D721Med (cell line): ENCODE results near the gene TFPT.

Source experiments
- DNase-seq: peaks from one replicate; pipeline ENCODE4 v3.0.0; 2011; ENCODE audit warnings: low spot score; ENCODE audit not compliant: insufficient read length
- FAIRE-seq: peaks from 2 replicates; lab custom pipeline; 2011; peaks lifted over from hg19 to GRCh38; lab: Jason Lieb, UNC
- TF ChIP-seq, protein P1 (sequence below): IDR thresholded peaks from 2 replicates; pipeline ENCODE4 v1.5.1; 2012; ENCODE audit warnings: mild to moderate bottlenecking, control low read depth; ENCODE audit not compliant: insufficient read depth; ENCODE audit errors: missing control alignments

The TFPT gene, protein sequence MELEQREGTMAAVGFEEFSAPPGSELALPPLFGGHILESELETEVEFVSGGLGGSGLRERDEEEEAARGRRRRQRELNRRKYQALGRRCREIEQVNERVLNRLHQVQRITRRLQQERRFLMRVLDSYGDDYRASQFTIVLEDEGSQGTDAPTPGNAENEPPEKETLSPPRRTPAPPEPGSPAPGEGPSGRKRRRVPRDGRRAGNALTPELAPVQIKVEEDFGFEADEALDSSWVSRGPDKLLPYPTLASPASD

DNA sequence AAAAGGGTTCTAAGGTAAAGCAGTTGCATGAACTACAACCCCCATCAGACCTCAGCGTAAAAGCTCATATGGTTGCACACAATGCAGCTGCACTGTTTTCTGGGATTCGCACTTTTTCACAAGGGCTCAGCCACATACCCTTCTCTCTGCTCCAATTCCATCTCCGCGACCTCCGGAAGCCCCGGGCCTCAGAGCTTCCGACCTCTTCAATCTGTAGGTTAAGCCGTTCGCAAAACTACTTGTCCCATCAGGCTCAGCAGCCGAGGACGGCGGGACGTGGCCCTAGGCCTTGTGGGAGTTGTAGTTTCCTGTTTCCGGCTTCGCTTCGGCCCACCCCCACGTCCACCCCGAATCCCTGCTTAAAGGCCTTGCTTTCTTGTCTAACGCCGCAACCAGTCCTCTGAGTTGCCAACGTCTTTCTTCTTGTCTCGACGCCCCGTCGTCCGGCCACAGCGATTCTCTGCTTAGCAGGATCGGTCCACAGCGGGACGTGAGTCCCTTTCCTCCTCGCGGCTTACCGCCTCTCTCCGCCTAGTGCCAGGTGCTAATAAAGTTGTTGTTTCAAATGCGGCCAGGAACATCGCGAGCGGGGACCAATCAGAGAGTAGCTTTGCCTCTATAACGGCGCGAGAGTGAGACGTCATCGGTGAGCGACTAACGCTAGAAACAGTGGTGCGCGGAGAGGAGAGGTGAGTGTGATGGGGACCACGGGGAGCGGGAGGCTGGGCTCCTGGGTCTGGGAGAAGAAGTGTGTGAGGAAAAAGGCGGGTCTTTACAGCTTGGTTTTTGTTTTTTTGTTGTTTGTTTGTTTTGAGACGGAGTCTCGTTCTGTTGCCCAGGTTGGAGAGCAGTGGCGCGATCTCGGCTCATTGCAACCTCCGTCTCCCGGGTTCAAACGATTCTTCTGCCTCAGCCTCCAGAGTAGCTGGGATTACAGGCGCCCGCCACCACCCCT lies at the start of gene TFPT, which contains the start of gene PRPF31:
TFPT (minus strand) TSS at position 549 of the 955 bp plus-strand sequence; CDS start at position 161, 388 bp downstream.
PRPF31 (plus strand) TSS at position 646 of the 955 bp plus-strand sequence. CDS start 2,525 bp downstream, outside the sequence.
- FAIRE-seq (no peak), DNase-seq (peak; percentile 98)
- TF ChIP-seq, protein P1, sequence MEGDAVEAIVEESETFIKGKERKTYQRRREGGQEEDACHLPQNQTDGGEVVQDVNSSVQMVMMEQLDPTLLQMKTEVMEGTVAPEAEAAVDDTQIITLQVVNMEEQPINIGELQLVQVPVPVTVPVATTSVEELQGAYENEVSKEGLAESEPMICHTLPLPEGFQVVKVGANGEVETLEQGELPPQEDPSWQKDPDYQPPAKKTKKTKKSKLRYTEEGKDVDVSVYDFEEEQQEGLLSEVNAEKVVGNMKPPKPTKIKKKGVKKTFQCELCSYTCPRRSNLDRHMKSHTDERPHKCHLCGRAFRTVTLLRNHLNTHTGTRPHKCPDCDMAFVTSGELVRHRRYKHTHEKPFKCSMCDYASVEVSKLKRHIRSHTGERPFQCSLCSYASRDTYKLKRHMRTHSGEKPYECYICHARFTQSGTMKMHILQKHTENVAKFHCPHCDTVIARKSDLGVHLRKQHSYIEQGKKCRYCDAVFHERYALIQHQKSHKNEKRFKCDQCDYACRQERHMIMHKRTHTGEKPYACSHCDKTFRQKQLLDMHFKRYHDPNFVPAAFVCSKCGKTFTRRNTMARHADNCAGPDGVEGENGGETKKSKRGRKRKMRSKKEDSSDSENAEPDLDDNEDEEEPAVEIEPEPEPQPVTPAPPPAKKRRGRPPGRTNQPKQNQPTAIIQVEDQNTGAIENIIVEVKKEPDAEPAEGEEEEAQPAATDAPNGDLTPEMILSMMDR = no peak

DNA sequence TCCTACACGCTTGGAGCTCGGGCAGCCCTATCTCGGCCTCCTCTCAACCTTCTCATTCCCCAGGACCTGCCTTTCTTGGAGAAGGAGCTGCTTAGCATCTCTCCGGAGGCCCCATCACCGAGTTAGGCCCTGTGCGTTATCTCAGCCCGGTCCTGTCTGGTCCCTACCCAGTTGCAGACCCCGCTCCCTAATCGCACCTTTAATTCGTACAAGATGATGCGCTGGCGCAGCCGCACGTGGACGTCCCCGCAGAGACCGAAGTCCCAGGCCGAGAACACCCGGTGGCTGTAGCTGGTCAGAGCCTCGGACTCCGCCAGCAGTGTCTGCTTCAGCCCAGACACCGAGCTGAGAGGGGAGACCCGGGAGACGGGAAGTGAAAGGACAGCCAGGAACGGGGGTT lies 49.8 kb upstream of the TFPT start:
- FAIRE-seq (no peak), DNase-seq (no peak)
- TF ChIP-seq, protein P1 = no peak

DNA sequence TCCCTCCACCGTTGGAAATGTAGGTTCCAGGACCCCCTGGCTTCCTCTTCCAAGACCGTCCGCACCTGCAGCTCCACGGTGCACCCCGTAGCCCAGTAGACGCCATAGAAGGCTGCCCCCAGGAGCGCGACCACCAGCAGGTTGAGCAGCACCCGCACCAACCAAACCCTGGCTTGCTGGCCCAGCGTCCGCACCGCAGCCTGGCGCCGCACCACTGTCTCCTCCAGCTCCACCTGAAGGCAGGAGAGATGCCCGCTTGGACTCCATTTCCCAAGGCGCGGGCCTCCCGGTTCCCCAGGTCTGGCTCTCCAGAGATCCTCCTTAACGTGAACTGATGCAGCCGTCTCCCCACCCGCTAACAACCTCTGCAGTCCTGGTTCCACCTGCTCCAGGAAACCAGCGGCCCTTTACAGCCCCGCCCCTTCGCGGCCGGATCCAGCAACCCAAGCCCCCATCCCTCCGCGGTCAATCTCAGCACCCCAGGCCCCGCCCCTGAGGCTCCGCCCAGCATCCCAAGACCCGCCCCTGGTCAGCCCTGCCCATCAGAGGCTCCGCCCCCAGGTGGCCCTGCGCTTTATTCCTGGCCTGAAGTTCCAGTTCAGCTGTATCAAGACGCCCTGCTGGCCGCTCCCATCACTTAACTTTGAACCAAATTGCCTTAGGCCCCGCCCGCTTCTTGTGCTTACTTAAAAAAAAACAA lies 49.1 kb upstream of the TFPT start:
- FAIRE-seq (no peak), DNase-seq (no peak)
- TF ChIP-seq, protein P1 = no peak

DNA sequence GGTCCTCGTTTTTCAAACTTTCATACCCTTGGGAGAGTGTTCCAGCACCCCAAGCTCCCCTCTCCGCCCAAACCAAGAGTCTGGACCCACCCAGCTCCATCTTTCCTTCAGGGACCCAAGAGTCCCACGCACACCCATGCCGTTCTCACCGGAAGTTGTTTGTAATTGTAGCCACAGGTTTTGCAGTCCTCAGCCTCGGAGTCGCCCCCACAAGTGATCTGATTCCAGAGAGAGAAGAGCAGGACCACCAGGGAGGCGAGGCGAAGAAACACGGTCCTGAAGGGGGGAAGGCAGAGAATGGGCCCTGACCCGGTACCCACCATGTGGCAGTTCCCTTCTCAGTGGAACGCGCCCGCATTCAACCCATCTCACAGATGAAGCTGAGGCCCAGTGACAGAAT lies 47.4 kb upstream of the TFPT start:
- DNase-seq = no peak
- TF ChIP-seq, protein P1 = no peak
- no peak for FAIRE-seq

DNA sequence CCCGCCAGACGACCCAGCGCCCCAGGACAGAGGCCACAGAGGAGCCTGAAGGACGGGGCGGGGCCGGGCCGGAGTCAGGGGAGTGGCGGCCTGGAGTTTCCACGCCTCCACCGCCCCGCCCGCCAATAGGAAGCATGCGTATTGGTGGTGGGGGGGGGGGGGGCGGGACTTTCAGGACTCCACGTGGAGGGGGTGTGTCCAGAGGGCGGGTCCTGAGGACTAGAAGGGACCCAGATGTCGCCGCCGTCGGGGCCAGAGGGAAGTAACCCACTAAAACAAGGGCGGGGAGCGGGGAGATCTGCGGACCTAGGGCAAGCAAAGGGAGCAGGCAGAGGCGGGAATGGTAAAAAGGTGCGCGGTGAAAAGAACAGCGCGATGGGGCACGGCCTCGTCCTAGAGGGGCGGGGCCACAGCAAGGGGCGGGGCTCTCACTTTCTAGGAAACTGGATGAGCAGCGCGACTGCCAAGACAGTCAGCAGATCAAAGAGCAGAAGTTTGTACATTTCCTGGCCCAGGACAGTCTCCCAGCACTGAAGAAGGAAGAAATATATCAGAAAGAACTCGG lies 46.9 kb upstream of the TFPT start:
- DNase-seq = no peak
- no peak for FAIRE-seq
- TF ChIP-seq, protein P1 = no peak

DNA sequence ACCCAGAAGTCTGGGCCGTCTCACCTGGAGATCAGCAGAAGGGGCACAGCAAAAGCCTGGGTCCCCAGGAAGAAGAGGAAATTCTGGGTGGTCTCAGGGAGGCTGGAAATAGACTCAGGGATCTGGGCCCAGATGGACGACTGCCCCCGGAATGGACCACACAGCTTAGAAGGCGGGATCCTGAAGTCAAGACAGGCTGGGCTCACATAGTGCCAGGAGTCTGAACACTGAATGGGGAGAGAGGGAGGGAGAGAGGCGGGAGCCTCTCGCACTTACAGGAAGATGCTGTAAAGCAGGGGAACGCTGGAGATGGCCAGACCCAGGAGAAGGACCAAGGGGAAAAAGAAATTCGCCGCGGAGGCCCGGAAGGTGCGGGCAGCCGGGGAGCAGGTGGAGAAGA lies 45.4 kb upstream of the TFPT start:
- no peak for DNase-seq
- TF ChIP-seq, protein P1 = no peak
- FAIRE-seq = no peak
